ENCODE data around the gene SKP1.

DNA sequence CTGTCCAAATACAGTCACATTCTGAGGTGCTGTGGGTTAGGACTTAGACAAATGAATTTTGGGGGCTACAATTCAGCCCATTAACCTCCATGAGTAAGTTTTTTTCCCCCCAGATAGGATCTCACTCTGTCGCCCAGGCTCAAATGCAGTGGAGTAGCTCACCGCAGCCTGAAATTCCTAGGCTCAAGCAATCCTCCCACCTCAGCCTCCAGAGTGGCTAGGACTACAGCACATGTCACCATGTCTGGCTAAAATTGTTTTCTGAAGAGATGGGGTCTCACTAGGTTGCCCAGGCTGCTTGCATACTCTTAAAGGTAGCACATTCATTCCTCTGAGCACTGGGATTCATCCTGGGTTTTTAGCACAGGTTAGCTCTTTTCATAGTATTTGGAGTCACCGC, 26.9 kb upstream of the SKP1 start:
- TF ChIP-seq, protein P1, sequence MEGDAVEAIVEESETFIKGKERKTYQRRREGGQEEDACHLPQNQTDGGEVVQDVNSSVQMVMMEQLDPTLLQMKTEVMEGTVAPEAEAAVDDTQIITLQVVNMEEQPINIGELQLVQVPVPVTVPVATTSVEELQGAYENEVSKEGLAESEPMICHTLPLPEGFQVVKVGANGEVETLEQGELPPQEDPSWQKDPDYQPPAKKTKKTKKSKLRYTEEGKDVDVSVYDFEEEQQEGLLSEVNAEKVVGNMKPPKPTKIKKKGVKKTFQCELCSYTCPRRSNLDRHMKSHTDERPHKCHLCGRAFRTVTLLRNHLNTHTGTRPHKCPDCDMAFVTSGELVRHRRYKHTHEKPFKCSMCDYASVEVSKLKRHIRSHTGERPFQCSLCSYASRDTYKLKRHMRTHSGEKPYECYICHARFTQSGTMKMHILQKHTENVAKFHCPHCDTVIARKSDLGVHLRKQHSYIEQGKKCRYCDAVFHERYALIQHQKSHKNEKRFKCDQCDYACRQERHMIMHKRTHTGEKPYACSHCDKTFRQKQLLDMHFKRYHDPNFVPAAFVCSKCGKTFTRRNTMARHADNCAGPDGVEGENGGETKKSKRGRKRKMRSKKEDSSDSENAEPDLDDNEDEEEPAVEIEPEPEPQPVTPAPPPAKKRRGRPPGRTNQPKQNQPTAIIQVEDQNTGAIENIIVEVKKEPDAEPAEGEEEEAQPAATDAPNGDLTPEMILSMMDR (IDR thresholded peaks at IDR 0.05; ENCODE audit: low read depth, low read length, poor library complexity, severe bottlenecking) = no peak
- TF ChIP-seq EZH2phosphoT487 (IDR thresholded peaks at IDR 0.05; ENCODE audit: borderline replicate concordance, low read length) = no peak

Data from DOHH2 (cell line).